Ovary (tissue), 3 donors: ENCODE measurements around the gene MVD.

Source experiments
- POLR2A ChIP-seq: fragments of 450-650 bp; IDR thresholded peaks from one replicate; pipeline ENCODE4 v1.6.1; 2017; ENCODE audit warnings: antibody characterized with exemption, mild to moderate bottlenecking, moderate library complexity
- TF ChIP-seq, protein P1 (sequence below), 3 donors: fragments of 450-650 bp in 2 of 3; fragments of 200-600 bp in 1 of 3; IDR thresholded peaks; one replicate each; pipeline versions ENCODE4 v1.5.1 to v1.8.0; 2016 to 2022; ENCODE audit warnings: antibody characterized with exemption in 3 of 3, mild to moderate bottlenecking in 1 of 3
- donor health status: DM: no; HTN: no; CAD: no.

DNA sequence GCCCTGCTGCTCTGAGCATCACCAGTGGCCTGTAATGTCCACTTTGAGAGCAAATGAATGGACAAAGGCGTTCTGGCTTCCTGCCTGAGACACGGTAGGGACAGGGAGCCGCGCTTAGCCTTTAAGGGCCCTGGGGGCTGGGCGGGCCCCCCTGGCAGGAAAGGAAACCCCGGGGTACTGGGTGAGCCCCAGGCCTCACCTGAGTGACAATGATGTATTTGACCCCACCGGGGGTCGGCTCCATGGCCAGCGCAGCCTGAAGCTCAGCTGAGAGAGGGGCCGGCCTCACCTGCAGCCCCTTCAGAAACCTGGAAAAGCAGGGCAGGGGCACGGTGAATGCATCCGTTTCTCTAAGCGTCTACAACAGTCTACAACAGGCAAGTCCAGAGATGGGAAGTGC lies 9.8 kb downstream of the MVD start:
- TF ChIP-seq, protein P1, sequence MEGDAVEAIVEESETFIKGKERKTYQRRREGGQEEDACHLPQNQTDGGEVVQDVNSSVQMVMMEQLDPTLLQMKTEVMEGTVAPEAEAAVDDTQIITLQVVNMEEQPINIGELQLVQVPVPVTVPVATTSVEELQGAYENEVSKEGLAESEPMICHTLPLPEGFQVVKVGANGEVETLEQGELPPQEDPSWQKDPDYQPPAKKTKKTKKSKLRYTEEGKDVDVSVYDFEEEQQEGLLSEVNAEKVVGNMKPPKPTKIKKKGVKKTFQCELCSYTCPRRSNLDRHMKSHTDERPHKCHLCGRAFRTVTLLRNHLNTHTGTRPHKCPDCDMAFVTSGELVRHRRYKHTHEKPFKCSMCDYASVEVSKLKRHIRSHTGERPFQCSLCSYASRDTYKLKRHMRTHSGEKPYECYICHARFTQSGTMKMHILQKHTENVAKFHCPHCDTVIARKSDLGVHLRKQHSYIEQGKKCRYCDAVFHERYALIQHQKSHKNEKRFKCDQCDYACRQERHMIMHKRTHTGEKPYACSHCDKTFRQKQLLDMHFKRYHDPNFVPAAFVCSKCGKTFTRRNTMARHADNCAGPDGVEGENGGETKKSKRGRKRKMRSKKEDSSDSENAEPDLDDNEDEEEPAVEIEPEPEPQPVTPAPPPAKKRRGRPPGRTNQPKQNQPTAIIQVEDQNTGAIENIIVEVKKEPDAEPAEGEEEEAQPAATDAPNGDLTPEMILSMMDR (IDR thresholded peaks at IDR 0.05): no peak
- no peak for TF ChIP-seq POLR2A
